SK-N-SH treated with all-trans-retinoic acid at 6 μM for 48 hours (cell line): ENCODE measurements around the gene JHY.

Source experiments
- ARNTL ChIP-seq: fragments of 450-650 bp; formaldehyde crosslinking; IDR thresholded peaks from 2 replicates; pipeline ENCODE4 v1.5.0; 2020; ENCODE audit warnings: low read depth, mild to moderate bottlenecking, moderate library complexity, borderline replicate concordance
- CREB5 ChIP-seq: fragments of 250-450 bp; sonication (Bioruptor Pico); IDR thresholded peaks from 2 replicates; pipeline ENCODE4 v1.5.1; 2020; ENCODE audit warnings: low read depth, mild to moderate bottlenecking, moderate library complexity
- PPARA ChIP-seq: fragments of 250-450 bp; sonication (Bioruptor Pico); IDR thresholded peaks from 2 replicates; pipeline ENCODE4 v1.5.0; 2020; ENCODE audit warnings: mild to moderate bottlenecking, borderline replicate concordance
- RARB ChIP-seq: fragments of 250-450 bp; sonication (Bioruptor Pico); IDR thresholded peaks from 2 replicates; pipeline ENCODE4 v1.8.0; 2021; ENCODE audit warnings: mild to moderate bottlenecking, moderate library complexity
- TOX ChIP-seq: fragments of 250-450 bp; sonication (Bioruptor Pico); IDR thresholded peaks from 2 replicates; pipeline ENCODE4 v1.8.0; 2021; ENCODE audit warnings: mild to moderate bottlenecking, moderate library complexity, borderline replicate concordance
- ZC3H10 ChIP-seq: fragments of 250-450 bp; sonication (Bioruptor Pico); IDR thresholded peaks from 2 replicates; pipeline ENCODE4 v1.5.1; 2021; ENCODE audit warnings: mild to moderate bottlenecking, moderate library complexity
- ZFP3 ChIP-seq: fragments of 250-450 bp; sonication (Bioruptor Pico); IDR thresholded peaks from 2 replicates; pipeline ENCODE4 v1.5.0; 2020; ENCODE audit warnings: mild to moderate bottlenecking, moderate library complexity
- ZFP30 ChIP-seq: fragments of 450-650 bp; formaldehyde crosslinking; IDR thresholded peaks from 2 replicates; pipeline ENCODE4 v1.5.0; 2022; ENCODE audit warnings: mild to moderate bottlenecking, moderate library complexity

DNA sequence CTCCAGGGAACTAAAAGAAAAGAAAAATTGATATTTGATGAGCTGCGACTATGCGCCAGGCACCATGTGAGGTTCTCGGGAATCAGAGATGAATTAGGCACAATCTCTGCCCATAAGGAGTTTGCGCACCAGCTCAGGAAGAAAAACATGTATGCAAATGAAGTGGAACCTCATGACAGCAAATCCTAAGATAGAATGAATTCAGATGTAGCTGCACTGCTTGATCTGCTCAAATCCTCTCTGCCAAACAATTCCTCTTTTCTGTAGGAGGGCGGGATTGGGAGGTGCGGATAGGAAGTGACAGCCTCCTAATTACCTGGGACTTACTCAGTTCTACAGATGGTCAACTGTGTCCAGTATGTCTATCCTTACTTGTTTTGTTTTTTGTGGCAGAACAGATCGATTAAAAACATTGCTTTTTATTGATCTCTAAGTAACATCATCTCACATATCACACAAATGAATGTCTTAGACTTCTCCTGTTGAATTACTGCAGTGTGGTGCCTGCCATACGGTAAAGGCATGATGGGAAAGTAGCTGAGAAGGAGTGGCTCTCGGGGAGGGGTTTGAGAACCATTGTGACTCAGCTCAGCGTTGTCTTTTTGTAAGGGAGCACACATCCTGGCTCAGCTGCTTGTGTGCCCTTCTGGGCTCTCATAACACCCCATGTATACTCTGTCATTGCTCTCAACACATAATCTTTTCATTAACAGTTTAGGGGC, 30.3 kb upstream of the JHY start:
- TF ChIP-seq CREB5 (no peak), ZFP3 (no peak), TOX (CRISPR knock-in tag) (no peak), ZC3H10 (CRISPR knock-in tag) (no peak), ARNTL (CRISPR knock-in tag) (no peak), ZFP30 (CRISPR knock-in tag) (no peak), PPARA (no peak), RARB (no peak)
